Cardiac muscle cell (in vitro differentiated cells and primary cell): ENCODE data around the gene ADRA2A. TPM values are rescaled to one million over a fixed set of nuclear protein-coding genes. Genes with fewer than 3 reads are reported as not detected.

Experiments
- DNase-seq, 2 donors: peaks; one replicate each; pipeline versions ENCODE4 v3.0.0 to v3.0.0-alpha.2; 2010 to 2017; ENCODE audit warnings: low read depth in 1 of 2, low spot score in 1 of 2
- H3K27ac ChIP-seq: fragments of 200-600 bp; sonication (generic); 2 replicates; pipeline ENCODE4 v1.5.1; 2016
- H3K27me3 ChIP-seq: fragments of 200-600 bp; sonication (generic); 2 replicates; pipeline ENCODE4 v1.6.0; 2016; ENCODE audit warnings: control low read depth
- H3K36me3 ChIP-seq: fragments of 200-600 bp; sonication (generic); 2 replicates; pipeline ENCODE4 v1.5.1; 2016; ENCODE audit warnings: control low read depth
- H3K4me1 ChIP-seq: fragments of 200-600 bp; sonication (generic); 2 replicates; pipeline ENCODE4 v1.8.1; 2017; ENCODE audit warnings: low read depth, mild to moderate bottlenecking, mixed run types
- H3K4me3 ChIP-seq: fragments of 200-600 bp; sonication (generic); 2 replicates; pipeline ENCODE4 v1.5.1; 2016; ENCODE audit warnings: mild to moderate bottlenecking
- H3K9me3 ChIP-seq: fragments of 200-600 bp; sonication (generic); 2 replicates; pipeline ENCODE4 v1.5.1; 2017; ENCODE audit warnings: low read depth, mild to moderate bottlenecking, control low read depth
- polyA plus RNA-seq: library from polyadenylated mRNA; unstranded; fragments of >200 nt; fragmentation: Nextera tagmentation; extraction: Ambion mirVana; gene quantifications from 2 replicates; pipeline ENCODE4 v1.2.1, GENCODE V29; 2016
- total RNA-seq: library from RNA; depleted of rRNA; stranded (reverse); fragments of >200 nt; gene quantifications from 2 replicates; pipeline ENCODE4 v1.2.3, GENCODE V29; 2016
- TF ChIP-seq, protein P1 (sequence below): IDR thresholded peaks from 2 replicates; pipeline ENCODE4 v1.5.1; 2012; ENCODE audit warnings: low read depth, mild to moderate bottlenecking, low read length

Gene ADRA2A
- total and polyA plus RNA-seq, 2 experiments from 2014 or later = 0.24 TPM; not detected in 1

DNA sequence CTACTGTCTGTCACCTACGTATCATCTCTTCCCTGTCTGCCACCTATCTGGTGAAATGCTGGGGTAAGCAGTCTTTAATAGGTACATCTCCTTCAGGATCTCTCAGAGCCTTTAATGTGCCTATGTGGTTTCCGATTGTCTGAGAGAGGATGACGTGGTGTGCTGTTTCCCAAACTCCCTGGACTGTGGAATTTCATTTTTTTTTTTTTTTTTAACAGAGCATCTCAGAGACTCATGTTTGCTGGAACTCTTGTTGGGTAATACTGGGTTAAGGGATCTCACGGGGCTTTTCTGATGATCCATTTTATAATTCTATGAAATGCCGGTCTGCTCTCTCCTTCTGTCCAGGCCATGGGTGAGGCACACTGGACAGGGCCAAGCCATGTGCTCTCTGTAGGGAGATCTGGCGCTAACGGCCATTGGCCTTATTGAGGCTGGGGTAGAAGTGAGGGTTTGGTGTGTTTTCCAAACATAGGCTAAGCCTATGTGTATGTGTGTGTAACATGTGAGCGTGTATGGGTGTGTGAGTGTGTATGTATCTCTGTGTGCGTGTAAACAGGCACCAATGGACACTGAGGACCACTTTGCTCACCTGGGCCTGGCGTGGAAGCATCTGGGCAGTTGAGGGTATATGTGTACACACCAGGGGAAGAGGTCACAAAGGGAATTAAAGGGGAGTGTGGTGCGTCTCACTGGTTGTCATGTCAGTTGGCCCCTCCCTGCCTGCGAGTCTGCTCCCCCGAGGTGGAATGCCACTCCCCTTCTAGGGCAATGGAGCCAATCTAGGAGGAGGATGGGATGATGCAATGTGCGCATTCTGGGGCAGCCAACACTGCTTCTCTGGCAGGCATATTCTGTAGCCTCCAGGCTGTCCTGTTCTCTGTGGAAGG lies 7.8 kb downstream of the ADRA2A start:
- no peak overlapping the region for H3K4me3 ChIP-seq
- H3K36me3 ChIP-seq = no peaks in the 10 kb centered on the region
- H3K4me1 ChIP-seq = no peaks in the 10 kb centered on the region
- H3K9me3 ChIP-seq = no peaks in the 10 kb centered on the region
- DNase-seq = no peak
- H3K27ac ChIP-seq = no peak overlapping the region
- TF ChIP-seq, protein P1, sequence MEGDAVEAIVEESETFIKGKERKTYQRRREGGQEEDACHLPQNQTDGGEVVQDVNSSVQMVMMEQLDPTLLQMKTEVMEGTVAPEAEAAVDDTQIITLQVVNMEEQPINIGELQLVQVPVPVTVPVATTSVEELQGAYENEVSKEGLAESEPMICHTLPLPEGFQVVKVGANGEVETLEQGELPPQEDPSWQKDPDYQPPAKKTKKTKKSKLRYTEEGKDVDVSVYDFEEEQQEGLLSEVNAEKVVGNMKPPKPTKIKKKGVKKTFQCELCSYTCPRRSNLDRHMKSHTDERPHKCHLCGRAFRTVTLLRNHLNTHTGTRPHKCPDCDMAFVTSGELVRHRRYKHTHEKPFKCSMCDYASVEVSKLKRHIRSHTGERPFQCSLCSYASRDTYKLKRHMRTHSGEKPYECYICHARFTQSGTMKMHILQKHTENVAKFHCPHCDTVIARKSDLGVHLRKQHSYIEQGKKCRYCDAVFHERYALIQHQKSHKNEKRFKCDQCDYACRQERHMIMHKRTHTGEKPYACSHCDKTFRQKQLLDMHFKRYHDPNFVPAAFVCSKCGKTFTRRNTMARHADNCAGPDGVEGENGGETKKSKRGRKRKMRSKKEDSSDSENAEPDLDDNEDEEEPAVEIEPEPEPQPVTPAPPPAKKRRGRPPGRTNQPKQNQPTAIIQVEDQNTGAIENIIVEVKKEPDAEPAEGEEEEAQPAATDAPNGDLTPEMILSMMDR = no peak
- H3K27me3 ChIP-seq = peaks cover 10% of the 10 kb centered on the region

DNA sequence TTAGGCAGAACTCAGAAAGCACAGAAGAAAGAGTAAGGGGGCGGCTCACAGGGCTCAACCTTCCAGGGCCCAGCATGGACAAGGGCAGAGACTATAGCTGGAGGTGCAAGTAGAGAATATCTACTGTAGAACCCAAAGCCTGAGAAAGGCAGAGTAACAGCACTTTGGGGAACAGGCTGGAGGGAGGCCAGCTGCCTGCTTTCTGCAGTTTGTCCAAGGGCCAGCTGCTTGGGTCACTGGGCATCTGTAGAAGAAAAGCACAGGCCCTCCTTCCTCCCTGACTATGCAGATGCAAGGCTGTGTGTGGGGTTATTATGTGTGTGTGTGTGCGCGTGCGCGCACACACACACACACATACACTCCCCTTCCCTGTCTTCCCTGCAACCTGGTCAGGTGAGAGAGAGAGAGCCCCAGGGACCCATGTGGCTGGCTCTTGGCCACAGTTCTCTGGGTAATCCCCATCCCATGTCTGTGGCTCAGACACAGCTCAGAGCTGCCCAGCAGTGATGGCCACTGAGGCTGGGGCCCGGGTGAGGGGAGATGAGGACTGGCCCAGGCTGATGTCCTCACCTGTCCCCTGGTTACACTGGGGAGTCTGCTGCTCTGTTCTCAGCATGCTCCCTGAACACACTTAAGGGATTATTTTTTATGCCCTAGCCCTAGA lies 9.0 kb downstream of the ADRA2A start:
- H3K4me3 ChIP-seq = no peak overlapping the region
- no peaks in the 10 kb centered on the region for H3K36me3 ChIP-seq
- H3K27me3 ChIP-seq = no peaks in the 10 kb centered on the region
- H3K4me1 ChIP-seq = no peaks in the 10 kb centered on the region
- H3K9me3 ChIP-seq = no peaks in the 10 kb centered on the region
- no peak for DNase-seq
- no peak overlapping the region for H3K27ac ChIP-seq
- TF ChIP-seq, protein P1 = no peak

DNA sequence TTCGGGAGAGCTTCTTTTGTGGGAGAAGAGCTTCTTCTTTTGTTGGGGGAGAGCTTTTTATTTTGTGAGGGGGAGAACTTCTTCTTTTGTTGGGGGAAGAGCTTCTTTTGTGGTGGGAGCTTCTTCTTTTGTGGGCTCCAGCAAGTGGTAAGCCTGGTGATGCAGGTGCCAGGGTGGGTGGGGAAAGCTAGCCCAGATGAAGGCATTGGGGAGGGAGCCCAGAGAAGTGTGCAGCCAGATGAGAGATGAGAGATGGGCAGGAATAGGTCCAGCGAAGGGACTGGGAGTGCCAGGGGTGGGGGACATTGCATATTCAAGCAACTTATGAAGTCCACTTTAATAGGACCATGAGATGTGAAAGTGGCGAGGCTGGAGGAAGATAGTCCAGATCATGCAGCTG lies 9.7 kb downstream of the ADRA2A start:
- Histone ChIP-seq H3K27ac (no peak overlapping the region), H3K27me3 (no peaks in the 10 kb centered on the region), H3K4me3 (no peak overlapping the region), H3K4me1 (no peaks in the 10 kb centered on the region), H3K36me3 (no peaks in the 10 kb centered on the region), H3K9me3 (no peaks in the 10 kb centered on the region)
- TF ChIP-seq, protein P1 = no peak
- DNase-seq = no peak

DNA sequence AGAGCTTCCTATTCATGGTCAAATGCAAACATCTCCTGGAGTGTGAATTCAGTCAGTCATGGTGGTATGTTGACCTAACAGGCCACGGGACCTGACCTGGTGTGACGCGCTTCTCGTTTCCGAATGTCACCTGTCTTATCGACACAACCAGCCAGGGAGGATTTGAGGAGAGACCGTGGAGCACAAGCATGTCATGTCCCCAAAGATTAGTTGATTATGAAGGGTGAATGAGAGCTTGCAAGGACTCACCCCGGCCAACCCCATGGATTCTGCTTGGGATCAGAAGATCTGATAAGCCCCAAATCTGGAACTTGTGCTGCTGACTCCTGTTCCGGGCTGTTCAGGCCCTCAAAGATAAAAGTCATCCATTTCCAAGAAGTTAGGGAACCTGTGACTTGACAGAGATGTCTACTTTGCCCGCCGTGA lies 10.5 kb downstream of the ADRA2A start:
- H3K4me3 ChIP-seq = no peak overlapping the region
- H3K4me1 ChIP-seq = no peaks in the 10 kb centered on the region
- H3K27ac ChIP-seq = no peak overlapping the region
- TF ChIP-seq, protein P1 = no peak
- DNase-seq = no peak
- H3K27me3 ChIP-seq = peaks cover 2% of the 10 kb centered on the region
- H3K36me3 ChIP-seq = no peaks in the 10 kb centered on the region
- H3K9me3 ChIP-seq = no peaks in the 10 kb centered on the region

DNA sequence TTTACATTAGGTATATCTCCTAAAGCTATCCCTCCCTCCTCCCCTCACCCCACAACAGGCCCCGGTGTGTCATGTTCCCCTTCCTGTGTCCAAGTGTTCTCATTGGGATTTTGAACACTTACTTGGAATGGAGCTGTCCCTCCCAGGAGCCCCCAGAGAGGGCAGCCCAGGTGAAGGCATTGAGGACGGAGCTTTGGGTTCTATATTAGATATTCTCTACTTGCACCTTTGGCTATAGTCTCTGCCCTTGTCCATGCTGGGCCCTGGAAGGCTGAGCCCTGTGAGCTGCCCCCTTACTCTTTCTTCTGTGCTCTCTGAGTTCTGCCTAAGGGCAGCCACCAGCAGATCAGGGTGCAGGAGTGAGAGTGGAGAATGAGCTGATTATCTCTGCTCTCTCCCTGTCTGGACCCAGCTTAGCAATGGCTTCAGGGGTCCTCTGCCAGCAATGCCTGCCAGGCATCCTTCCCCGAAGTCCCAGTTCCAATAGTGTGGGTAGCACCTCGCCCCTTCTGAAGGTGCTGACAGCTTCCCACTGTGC lies 11.2 kb downstream of the ADRA2A start:
- H3K27me3 ChIP-seq = peaks cover 2% of the 10 kb centered on the region
- no peak for DNase-seq
- no peak overlapping the region for H3K27ac ChIP-seq
- no peaks in the 10 kb centered on the region for H3K9me3 ChIP-seq
- no peaks in the 10 kb centered on the region for H3K36me3 ChIP-seq
- no peaks in the 10 kb centered on the region for H3K4me1 ChIP-seq
- H3K4me3 ChIP-seq = no peak overlapping the region
- TF ChIP-seq, protein P1 = no peak
